HL-60 (cell line): ENCODE measurements around the gene FBXL12.

Source experiments
- DNase-seq, 2 experiments: peaks; one replicate each; pipeline ENCODE4 v3.0.0-alpha.2; 2010 to 2020; ENCODE audit warnings: low read depth in 1 of 2, low spot score in 1 of 2
- H3K27ac ChIP-seq: fragments of 250-450 bp; sonication (Bioruptor Pico); replicated peaks from 2 replicates; pipeline ENCODE4 v1.5.1; 2020; ENCODE audit warnings: mild to moderate bottlenecking, moderate library complexity
- H3K27me3 ChIP-seq: fragments of 250-450 bp; sonication (Bioruptor Pico); 2 replicates; pipeline ENCODE4 v1.5.1; 2021; ENCODE audit warnings: mild to moderate bottlenecking, moderate library complexity; ENCODE audit not compliant: insufficient read depth, poor library complexity, severe bottlenecking
- H3K4me3 ChIP-seq: replicated peaks from 2 replicates; pipeline ENCODE4 v1.5.1; 2011; ENCODE audit warnings: mild to moderate bottlenecking, control low read depth, low read length; ENCODE audit not compliant: insufficient read depth
- GABPA ChIP-seq: IDR thresholded peaks from 2 replicates; pipeline ENCODE4 v1.6.1; 2012; ENCODE audit warnings: low read depth
- POLR2AphosphoS5 ChIP-seq: IDR thresholded peaks from 2 replicates; pipeline ENCODE4 v1.6.1; 2012; ENCODE audit warnings: low read depth
- SPI1 ChIP-seq: IDR thresholded peaks from 2 replicates; pipeline ENCODE4 v1.6.1; 2012; ENCODE audit warnings: low read depth, mild to moderate bottlenecking, borderline replicate concordance
- TF ChIP-seq, protein P1 (sequence below): IDR thresholded peaks from one replicate; pipeline ENCODE4 v1.5.1; 2011; ENCODE audit warnings: low read length, control low read depth, inconsistent platforms; ENCODE audit not compliant: insufficient read depth
- TF ChIP-seq, protein P2 (sequence below): IDR thresholded peaks from 2 replicates; pipeline ENCODE4 v1.6.1; 2012; ENCODE audit warnings: low read depth; ENCODE audit not compliant: insufficient replicate concordance

The FBXL12 gene

DNA sequence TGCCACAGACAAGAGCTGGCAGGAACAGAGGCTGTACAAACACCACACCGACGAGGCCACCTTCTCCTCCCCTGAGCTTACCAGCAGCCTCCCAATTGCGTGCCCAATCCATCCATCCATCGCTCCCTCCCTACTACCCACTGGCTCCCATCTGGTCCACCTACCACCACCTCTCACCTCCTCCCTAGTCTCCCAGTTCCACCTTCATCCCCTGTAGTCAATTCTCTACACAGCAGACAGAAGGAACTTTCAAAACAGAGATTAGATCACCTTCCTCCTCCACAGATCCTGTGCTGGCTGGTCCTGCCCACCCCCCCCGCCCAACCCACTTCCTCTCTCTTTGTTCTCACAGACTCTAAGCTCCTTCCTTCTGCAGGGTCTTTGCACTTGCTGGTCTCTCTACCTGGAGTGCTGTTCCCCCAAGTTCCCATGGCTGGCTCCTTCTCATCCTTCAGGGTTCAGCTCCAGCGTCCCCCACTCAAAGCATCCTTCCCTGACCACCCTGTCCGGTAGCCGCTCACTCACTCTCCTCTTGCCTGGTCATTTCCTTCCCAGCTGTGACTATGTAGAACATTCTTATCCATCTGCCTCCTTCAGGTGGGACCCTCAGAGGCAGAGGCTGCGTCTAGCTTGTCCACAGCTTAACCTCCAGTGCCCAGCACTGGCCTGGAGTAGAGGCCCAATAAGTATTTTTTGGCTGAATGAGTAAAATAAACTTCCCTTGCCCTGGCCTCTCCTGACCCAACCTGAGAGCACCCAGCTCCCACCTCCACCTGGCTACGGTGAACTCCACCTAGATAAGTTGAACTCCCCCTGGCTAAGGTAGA is 39.3 kb upstream of the FBXL12 start:
- TF ChIP-seq, protein P1, sequence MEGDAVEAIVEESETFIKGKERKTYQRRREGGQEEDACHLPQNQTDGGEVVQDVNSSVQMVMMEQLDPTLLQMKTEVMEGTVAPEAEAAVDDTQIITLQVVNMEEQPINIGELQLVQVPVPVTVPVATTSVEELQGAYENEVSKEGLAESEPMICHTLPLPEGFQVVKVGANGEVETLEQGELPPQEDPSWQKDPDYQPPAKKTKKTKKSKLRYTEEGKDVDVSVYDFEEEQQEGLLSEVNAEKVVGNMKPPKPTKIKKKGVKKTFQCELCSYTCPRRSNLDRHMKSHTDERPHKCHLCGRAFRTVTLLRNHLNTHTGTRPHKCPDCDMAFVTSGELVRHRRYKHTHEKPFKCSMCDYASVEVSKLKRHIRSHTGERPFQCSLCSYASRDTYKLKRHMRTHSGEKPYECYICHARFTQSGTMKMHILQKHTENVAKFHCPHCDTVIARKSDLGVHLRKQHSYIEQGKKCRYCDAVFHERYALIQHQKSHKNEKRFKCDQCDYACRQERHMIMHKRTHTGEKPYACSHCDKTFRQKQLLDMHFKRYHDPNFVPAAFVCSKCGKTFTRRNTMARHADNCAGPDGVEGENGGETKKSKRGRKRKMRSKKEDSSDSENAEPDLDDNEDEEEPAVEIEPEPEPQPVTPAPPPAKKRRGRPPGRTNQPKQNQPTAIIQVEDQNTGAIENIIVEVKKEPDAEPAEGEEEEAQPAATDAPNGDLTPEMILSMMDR, result no peak
- TF ChIP-seq, protein P2, sequence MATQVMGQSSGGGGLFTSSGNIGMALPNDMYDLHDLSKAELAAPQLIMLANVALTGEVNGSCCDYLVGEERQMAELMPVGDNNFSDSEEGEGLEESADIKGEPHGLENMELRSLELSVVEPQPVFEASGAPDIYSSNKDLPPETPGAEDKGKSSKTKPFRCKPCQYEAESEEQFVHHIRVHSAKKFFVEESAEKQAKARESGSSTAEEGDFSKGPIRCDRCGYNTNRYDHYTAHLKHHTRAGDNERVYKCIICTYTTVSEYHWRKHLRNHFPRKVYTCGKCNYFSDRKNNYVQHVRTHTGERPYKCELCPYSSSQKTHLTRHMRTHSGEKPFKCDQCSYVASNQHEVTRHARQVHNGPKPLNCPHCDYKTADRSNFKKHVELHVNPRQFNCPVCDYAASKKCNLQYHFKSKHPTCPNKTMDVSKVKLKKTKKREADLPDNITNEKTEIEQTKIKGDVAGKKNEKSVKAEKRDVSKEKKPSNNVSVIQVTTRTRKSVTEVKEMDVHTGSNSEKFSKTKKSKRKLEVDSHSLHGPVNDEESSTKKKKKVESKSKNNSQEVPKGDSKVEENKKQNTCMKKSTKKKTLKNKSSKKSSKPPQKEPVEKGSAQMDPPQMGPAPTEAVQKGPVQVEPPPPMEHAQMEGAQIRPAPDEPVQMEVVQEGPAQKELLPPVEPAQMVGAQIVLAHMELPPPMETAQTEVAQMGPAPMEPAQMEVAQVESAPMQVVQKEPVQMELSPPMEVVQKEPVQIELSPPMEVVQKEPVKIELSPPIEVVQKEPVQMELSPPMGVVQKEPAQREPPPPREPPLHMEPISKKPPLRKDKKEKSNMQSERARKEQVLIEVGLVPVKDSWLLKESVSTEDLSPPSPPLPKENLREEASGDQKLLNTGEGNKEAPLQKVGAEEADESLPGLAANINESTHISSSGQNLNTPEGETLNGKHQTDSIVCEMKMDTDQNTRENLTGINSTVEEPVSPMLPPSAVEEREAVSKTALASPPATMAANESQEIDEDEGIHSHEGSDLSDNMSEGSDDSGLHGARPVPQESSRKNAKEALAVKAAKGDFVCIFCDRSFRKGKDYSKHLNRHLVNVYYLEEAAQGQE, result no peak
- TF ChIP-seq GABPA (no peak), POLR2AphosphoS5 (no peak), SPI1 (peak; percentile 83)
- peak in 1 of 2 experiments; percentile 21 for DNase-seq

DNA sequence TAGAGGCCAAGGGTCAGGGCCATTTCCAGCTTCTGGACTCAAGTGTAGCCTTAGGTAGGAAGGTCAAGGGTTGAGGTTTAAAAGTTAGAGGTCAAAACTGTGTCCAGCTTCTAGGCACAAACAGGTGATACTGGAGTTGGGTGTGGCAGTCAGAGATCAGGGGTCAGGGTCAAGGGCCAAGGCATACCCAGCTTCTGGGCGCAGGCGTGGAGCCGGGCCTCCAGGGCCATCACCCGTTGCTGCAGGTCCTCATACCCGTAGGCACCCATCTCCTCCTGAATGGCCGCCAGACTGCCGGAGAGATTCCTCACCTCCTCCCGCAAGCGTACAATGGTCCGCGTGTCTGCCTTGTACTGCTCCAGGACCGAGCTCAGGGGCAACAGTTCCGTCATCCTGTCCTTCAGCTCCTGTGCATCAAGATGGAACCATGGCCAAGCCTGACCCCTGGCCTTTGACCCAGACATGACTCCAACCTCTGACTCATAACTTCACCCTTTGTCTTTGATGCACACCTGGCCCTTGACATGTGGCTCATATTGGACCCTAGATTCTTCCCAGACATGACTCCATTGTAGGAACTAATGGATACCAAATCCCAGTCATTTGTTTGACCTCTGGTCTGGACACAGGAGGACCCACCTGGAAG is 38.3 kb upstream of the FBXL12 start:
- Histone ChIP-seq H3K27ac (no peak overlapping the region), H3K4me3 (no peak overlapping the region)
- DNase-seq, result no peak

More for the DNA sequence above, 39.3 kb upstream of the FBXL12 start:
- Histone ChIP-seq H3K4me3 (no peak overlapping the region), H3K27ac (no peak overlapping the region), H3K27me3 (no peaks in the 10 kb centered on the region)

DNA sequence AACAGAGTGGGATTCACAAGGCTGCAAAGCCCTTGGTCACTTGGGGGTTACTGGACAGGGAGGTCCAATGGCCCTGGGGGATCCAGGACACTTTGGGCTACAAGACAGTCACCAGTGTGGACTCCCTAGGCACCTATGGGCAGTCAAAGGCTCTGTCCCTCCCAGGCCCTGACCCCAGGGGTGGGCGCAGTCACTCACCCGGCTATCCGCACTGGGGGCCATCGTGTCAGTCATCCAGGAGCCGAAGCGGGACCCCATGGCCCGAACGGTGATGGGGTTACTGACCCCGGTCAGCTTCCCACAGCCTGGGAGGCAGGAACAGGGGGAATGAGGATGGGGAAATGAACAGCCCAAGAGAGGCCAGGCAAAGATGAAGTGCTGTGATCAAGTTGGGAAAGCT is 37.7 kb upstream of the FBXL12 start:
- Histone ChIP-seq H3K27me3 (no peaks in the 10 kb centered on the region), H3K4me3 (no peak overlapping the region), H3K27ac (no peak overlapping the region)
- TF ChIP-seq, protein P1, result no peak
- TF ChIP-seq GABPA, result no peak
- TF ChIP-seq, protein P2, result no peak
- no peak for TF ChIP-seq POLR2AphosphoS5
- TF ChIP-seq SPI1, result no peak
- no peak for DNase-seq

More for the DNA sequence above, 38.3 kb upstream of the FBXL12 start:
- TF ChIP-seq POLR2AphosphoS5 (no peak), GABPA (no peak), SPI1 (no peak)
- TF ChIP-seq, protein P2, result no peak
- TF ChIP-seq, protein P1, result no peak
- H3K27me3 ChIP-seq, result no peaks in the 10 kb centered on the region
